GM12865 (cell line): ENCODE data around the gene GNA12.

Experiments used
- DNase-seq: peaks from one replicate; pipeline ENCODE4 v3.0.0; 2010; ENCODE audit warnings: low read depth
- H3K4me3 ChIP-seq: 2 replicates; pipeline ENCODE4 v1.5.1; 2011; ENCODE audit warnings: mild to moderate bottlenecking, low read depth, low read length, control low read depth
- TF ChIP-seq, protein P1 (sequence below): IDR thresholded peaks from 2 replicates; pipeline ENCODE4 v1.5.1; 2011; ENCODE audit warnings: low read length, control low read depth, low read depth, inconsistent platforms; ENCODE audit not compliant: insufficient read depth; ENCODE audit errors: missing control alignments

GNA12 gene

DNA sequence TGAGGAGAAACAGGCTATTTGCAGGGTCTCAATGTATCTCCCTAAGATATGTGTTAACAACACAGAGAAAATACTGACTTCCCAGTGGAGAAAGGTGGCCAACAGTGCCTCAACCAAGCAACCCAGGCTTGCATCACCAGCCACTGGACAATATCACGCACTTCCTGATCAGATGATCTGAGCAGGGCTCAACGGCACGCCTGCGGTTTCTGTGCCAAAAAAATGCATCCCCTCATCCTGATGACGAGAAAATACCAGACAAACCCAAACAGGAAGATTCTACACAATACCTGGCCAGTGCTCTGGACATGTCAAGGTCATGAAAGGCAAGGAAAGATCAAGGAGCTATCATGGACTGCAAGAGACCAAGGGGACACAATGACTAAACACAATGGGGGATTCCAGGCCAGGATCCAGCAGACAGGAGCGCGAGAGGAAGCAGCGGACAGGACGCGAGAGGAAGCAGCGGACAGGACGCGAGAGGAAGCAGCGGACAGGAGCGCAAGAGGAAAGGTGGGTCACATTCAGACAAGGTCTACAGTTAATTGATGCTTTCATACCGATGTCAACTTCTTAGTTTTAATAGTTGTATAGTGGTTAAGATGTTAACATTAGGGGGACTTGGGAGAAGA, 51.1 kb downstream of the GNA12 start:
- H3K4me3 ChIP-seq, result no peak overlapping the region
- TF ChIP-seq, protein P1, sequence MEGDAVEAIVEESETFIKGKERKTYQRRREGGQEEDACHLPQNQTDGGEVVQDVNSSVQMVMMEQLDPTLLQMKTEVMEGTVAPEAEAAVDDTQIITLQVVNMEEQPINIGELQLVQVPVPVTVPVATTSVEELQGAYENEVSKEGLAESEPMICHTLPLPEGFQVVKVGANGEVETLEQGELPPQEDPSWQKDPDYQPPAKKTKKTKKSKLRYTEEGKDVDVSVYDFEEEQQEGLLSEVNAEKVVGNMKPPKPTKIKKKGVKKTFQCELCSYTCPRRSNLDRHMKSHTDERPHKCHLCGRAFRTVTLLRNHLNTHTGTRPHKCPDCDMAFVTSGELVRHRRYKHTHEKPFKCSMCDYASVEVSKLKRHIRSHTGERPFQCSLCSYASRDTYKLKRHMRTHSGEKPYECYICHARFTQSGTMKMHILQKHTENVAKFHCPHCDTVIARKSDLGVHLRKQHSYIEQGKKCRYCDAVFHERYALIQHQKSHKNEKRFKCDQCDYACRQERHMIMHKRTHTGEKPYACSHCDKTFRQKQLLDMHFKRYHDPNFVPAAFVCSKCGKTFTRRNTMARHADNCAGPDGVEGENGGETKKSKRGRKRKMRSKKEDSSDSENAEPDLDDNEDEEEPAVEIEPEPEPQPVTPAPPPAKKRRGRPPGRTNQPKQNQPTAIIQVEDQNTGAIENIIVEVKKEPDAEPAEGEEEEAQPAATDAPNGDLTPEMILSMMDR, result no peak
- no peak for DNase-seq

DNA sequence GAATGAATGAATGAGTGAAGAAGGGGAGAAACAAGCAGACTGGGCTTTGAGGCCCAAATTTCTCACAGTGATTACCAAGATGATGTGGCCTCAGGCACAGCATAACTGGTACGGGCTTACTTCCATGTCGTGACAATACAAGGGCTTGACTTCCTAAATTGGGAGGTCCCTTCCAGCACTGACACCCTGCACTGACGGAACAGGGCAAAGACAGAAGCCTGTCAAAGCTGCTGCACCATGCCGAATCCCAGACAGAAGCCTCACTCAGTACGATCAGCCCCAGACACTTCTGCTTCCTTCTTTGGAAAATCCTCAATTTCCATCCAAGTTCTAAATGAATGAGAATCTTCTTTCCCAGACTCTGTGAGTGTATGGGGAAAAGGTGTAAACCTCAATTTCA, 51.9 kb downstream of the GNA12 start:
- DNase-seq, result no peak
- TF ChIP-seq, protein P1, result no peak

DNA sequence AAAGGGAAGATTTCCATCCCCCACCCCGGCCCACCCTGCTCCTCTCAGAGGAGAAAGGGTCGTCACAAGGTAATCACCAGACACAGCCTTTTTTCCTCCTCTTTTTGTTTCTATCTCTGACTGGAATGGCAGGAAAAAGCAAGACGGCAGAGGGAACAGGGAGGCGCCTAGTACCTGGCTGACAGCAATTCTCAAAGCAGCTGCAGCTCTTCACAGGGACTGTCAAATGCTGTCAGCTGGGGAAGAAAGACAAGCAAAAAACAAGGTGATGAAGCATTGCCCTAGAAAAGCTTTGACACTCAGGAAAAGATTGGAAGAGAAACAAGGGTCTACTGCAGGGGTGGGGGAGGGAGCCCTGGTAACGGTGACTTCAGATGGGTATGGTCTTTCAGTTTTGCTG, 52.7 kb downstream of the GNA12 start:
- TF ChIP-seq, protein P1, result no peak
- no peak overlapping the region for H3K4me3 ChIP-seq
- DNase-seq, result no peak

More for the DNA sequence above, 51.9 kb downstream of the GNA12 start:
- no peak overlapping the region for H3K4me3 ChIP-seq

DNA sequence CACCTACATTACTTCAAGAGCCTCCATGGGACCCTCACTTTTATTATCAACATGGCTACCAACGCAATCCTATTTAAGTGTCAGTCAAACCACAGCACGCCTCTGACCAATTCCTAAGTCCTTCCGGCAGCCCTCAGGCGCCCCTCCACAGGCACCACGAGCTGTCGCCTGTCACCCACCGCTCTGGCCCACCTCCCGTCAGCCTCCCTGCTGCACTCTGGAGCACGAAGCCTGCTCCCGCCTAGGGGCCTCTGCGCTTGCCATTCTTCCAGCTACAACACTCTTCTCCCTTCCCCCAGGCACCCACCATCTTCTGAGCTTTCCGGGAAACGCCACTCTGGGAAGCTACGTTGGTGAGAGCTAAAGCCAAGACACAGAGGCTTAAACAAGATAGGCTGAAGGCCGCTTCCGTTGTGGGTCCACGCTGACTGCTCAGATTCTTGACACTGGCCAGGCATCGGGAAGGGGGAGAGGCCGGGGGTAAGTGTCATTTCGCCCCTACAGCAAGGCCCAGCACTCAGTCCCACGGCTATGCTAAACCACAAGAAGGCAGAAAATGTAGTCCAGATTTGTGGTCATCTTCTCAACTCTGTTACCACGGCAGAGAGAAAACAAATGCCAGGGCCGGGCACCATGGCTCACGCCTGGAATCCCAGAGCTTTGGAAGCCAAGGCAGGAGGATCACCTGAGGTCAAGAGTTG, 56.7 kb downstream of the GNA12 start:
- no peak for DNase-seq
- TF ChIP-seq, protein P1, result no peak
- no peak overlapping the region for H3K4me3 ChIP-seq

DNA sequence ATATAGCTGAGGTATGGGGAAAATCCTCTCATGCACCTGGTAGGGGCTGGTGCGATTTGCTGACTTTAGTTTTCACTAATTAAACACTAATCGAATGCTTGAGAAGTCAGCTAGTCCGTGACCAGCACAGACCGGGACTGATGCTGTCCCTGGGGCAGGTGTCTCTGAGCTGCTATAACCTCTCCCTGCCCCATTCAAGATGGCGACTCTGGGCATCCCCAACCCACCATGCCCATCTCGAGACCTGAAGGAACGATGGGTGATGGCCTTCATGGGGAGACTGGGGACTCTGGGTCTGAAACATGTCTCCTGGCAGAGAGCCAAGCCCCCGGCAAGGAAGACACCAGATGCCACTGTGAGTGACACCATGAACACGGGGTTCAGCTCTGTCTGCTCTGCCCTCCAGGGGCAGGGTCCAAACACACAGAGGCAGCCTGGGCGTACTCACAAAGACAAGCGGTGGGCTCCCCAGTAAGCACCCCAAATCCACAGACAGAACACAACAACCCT, 57.4 kb downstream of the GNA12 start:
- TF ChIP-seq, protein P1, result no peak
- DNase-seq, result no peak
- no peak overlapping the region for H3K4me3 ChIP-seq

DNA sequence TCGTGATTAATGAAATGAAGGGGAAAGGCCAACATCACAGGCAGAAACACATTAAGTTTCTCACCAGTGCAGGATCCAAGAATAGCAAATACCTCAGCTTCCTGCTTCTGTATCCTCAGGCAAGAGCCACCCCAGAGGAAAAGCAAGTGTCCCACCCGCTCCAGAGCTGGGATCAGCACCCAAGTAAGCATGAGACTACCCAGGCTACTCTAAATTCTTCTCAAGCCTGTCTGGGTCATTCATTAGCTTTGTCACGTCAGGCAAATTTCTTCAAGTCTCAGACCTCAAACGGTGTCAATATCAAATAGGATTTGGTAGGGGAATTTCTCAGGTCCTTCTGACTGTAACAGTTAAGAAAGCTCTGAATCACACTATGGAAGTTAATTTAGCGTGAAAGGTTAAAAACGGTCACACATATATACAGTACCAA, 59.0 kb downstream of the GNA12 start:
- TF ChIP-seq, protein P1, result no peak
- DNase-seq, result peak; percentile 66
- H3K4me3 ChIP-seq, result no peak overlapping the region
